AG04450 (cell line): ENCODE measurements around the gene HNRNPH1. TPM values are rescaled to one million over a fixed set of nuclear protein-coding genes. Genes with fewer than 3 reads are reported as not detected.
A peak's percentile ranks its signal among the peaks of the same experiment; 100 is the strongest.
"Not testable (repeated sequence)": the region's sequence is repeated elsewhere in the genome, so short reads cannot be mapped to it uniquely, and the experiment has no call there.

Experiments used
- CTCF ChIA-PET: fragments of 300-600, 350-600 bp; formaldehyde crosslinking; extraction: SDS; loops from one replicate; lab custom pipeline; 2022; ENCODE audit warnings: antibody characterized with exemption, inconsistent platforms; lab: Charles Lee
- POLR2A ChIA-PET: fragments of 350-600 bp; formaldehyde crosslinking; extraction: SDS; loops from one replicate; lab custom pipeline; 2021; ENCODE audit warnings: antibody characterized with exemption, inconsistent platforms; lab: Yijun Ruan, JAX
- DNase-seq: peaks from one replicate; pipeline ENCODE4 v3.0.0-alpha.2; 2011; ENCODE audit warnings: low read depth, low spot score
- H3K27ac ChIP-seq: one replicate; pipeline ENCODE4 v1.5.1; 2012; ENCODE audit warnings: low read depth, low read length, control low read depth
- H3K27me3 ChIP-seq: one replicate; pipeline ENCODE4 v1.6.0; 2012; ENCODE audit warnings: low read length; ENCODE audit not compliant: control insufficient read depth, insufficient read depth
- H3K4me3 ChIP-seq: 2 replicates; pipeline ENCODE4 v1.5.1; 2011; ENCODE audit warnings: mild to moderate bottlenecking, low read depth, low read length, control low read depth
- H3K9me3 ChIP-seq: 2 replicates; pipeline ENCODE4 v1.5.1; 2012; ENCODE audit warnings: low read length; ENCODE audit not compliant: control insufficient read depth, insufficient read depth
- CTCF ChIP-seq: IDR thresholded peaks from 2 replicates; pipeline ENCODE4 v1.5.1; 2011; ENCODE audit warnings: low read depth, low read length, control low read depth, inconsistent platforms
- polyA plus RNA-seq: library from polyadenylated mRNA; depleted of rRNA; stranded (reverse); fragments of >200 nt; gene quantifications from 2 replicates; pipeline ENCODE4 v1.2.3, GENCODE V29; 2011

Gene HNRNPH1
- polyA plus RNA-seq, 1 experiment: 383 TPM

GRCh38 chr5:179648410-179648809 is 24.9 kb upstream of the HNRNPH1 start:
- H3K4me3 ChIP-seq: no peak overlapping the region
- CTCF ChIA-PET: no interaction called here
- no peaks in the 10 kb centered on the region; the same call in 1 of the 2 replicates for H3K9me3 ChIP-seq
- no peak for TF ChIP-seq CTCF
- H3K27me3 ChIP-seq: peaks cover 18% of the 10 kb centered on the region
- POLR2A ChIA-PET: no interaction called here
- no peak for DNase-seq
- no peak overlapping the region for H3K27ac ChIP-seq

DNA sequence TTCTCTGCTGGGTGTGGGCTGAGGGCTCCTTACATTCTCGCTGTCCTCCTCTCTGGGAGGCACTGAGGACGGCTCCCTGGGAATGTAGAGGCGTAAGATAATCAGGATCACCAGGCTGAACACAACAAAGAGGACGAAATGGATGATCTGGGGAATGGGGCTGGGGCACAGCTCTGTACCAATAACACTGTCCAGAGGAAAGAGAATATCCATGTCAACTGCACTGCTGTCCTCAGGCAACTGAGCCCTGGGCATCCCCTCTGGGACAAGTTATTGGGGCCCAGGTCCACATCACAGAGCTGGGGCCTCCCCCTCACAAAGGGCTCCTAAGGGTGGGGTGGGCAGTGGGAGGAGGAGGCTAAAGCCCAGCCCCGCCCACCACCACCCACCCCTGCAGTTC is 21.3 kb upstream of the HNRNPH1 start:
- POLR2A ChIA-PET, H3K4me3 ChIP-seq: not testable (repeated sequence)

DNA sequence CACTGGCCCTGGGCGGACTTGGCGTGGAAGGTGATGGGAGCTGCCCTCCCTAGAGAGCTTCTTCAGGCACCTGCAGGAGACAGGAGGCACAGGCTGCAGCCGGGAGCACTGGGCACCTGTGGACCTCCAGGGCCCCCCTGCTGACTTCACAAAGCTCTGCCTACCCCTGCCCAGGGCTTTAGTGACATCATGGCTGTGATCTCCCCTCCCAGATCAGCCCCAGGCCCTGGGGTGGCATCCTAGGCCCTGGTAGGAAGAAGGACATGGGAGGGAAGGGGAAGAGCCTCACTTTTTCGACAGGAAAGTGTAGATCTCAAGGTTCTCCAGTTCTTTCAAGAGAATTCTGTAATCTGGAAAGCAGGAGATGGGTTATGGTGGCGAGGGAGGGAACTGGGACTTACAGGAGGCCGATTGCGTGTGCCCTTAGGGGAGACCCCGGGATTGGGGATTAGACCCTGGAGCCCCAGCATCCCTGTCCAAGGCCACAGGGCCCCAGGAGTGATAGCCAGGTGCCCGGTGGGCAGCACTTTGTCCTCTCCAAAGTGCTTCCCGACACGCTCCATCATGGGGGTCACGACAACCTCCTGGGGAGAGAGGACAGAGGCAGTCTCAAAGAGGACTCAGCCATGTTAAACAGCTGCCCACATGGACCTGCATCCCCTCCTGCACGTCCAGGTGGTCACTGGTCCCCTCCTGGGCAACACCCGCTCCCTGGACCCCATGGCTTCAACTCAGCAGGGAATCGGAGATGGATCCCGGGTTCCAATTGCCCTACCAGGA is 19.9 kb upstream of the HNRNPH1 start:
- H3K27me3 ChIP-seq: peaks cover 12% of the 10 kb centered on the region
- H3K4me3 ChIP-seq, CTCF ChIA-PET, DNase-seq, H3K27ac ChIP-seq, POLR2A ChIA-PET, H3K9me3 ChIP-seq: not testable (repeated sequence)

More for the DNA sequence above, 21.3 kb upstream of the HNRNPH1 start:
- H3K27ac ChIP-seq, CTCF ChIA-PET, DNase-seq, H3K9me3 ChIP-seq: not testable (repeated sequence)
- H3K27me3 ChIP-seq: peaks cover 15% of the 10 kb centered on the region

- H3K4me3 ChIP-seq, CTCF ChIA-PET, DNase-seq, H3K27me3 ChIP-seq, H3K27ac ChIP-seq, POLR2A ChIA-PET, H3K9me3 ChIP-seq: not testable (repeated sequence)
Measured at GRCh38 chr5:179642626-179643025, 19.2 kb upstream of the HNRNPH1 start.

- POLR2A ChIA-PET, CTCF ChIA-PET, H3K4me3 ChIP-seq, H3K9me3 ChIP-seq, H3K27ac ChIP-seq, DNase-seq, H3K27me3 ChIP-seq: not testable (repeated sequence)
Measured at GRCh38 chr5:179641745-179642144, 18.3 kb upstream of the HNRNPH1 start.

- H3K27ac ChIP-seq, H3K27me3 ChIP-seq, DNase-seq, H3K4me3 ChIP-seq, H3K9me3 ChIP-seq: not testable (repeated sequence)
- POLR2A ChIA-PET: interaction anchor here (1.4 kb wide), 1 partner anchor 16 kb away, joined by 4 read pairs; the partner anchor contains the start of gene HNRNPH1
- CTCF ChIA-PET: interaction anchor here (0.5 to 1.5 kb wide), 2 partner anchors 10 to 29 kb away, joined by 3 read pairs; no protein-coding TSS in a partner anchor
Measured at GRCh38 chr5:179639296-179639695, 15.8 kb upstream of the HNRNPH1 start.

GRCh38 chr5:179634370-179635172 is 11.1 kb upstream of the HNRNPH1 start:
- H3K27me3 ChIP-seq, DNase-seq, CTCF ChIA-PET, H3K27ac ChIP-seq, H3K4me3 ChIP-seq, POLR2A ChIA-PET, H3K9me3 ChIP-seq: not testable (repeated sequence)

GRCh38 chr5:179633501-179634369 is 10.3 kb upstream of the HNRNPH1 start:
- ChIA-PET CTCF (interaction anchor here (0.6 to 2.0 kb wide), 5 partner anchors 10 to 423 kb away, joined by 3 to 11 read pairs (median 3); partner anchors contain the start of gene HNRNPH1), POLR2A (interaction anchor here (1.6 kb wide), 1 partner anchor 10 kb away, joined by 6 read pairs; the partner anchor contains the start of gene HNRNPH1)
- H3K27me3 ChIP-seq, H3K9me3 ChIP-seq, DNase-seq, H3K27ac ChIP-seq: not testable (repeated sequence)
- peak overlapping the region; percentile 51 for H3K4me3 ChIP-seq
